Stimulated activated memory B cell treated with anti-CD40 and anti-IgM and Interleukin-4, amounts not matched to agents 10 μg/mL and 1 μg/mL and 100 μg/mL, for 72 hours (primary cell): ENCODE results near the gene FAR2.
"Not testable (repeated sequence)": the region's sequence is repeated elsewhere in the genome, so short reads cannot be mapped to it uniquely, and the experiment has no call there.

ENCODE experiments used
- ATAC-seq: fragments of 150-1000 bp; cut with Tn5 transposase; 2 replicates; pipeline ENCODE4 v1.10.0; 2021
- H3K27ac Mint-ChIP-seq: one replicate; pipeline ENCODE4 v1.8.0; 2022; ENCODE audit warnings: mild to moderate bottlenecking, mixed read lengths
- H3K27me3 Mint-ChIP-seq: one replicate; pipeline ENCODE4 v1.8.0; 2022; ENCODE audit warnings: mixed read lengths
- H3K36me3 Mint-ChIP-seq: one replicate; pipeline ENCODE4 v1.8.0; 2022; ENCODE audit warnings: mixed read lengths
- H3K4me1 Mint-ChIP-seq: one replicate; pipeline ENCODE4 v1.8.0; 2022; ENCODE audit warnings: mixed read lengths
- H3K4me3 Mint-ChIP-seq: one replicate; pipeline ENCODE4 v1.8.0; 2022; ENCODE audit warnings: mild to moderate bottlenecking, moderate library complexity, mixed read lengths
- H3K9me3 Mint-ChIP-seq: one replicate; pipeline ENCODE4 v1.8.0; 2022; ENCODE audit warnings: mixed read lengths

Gene FAR2

DNA sequence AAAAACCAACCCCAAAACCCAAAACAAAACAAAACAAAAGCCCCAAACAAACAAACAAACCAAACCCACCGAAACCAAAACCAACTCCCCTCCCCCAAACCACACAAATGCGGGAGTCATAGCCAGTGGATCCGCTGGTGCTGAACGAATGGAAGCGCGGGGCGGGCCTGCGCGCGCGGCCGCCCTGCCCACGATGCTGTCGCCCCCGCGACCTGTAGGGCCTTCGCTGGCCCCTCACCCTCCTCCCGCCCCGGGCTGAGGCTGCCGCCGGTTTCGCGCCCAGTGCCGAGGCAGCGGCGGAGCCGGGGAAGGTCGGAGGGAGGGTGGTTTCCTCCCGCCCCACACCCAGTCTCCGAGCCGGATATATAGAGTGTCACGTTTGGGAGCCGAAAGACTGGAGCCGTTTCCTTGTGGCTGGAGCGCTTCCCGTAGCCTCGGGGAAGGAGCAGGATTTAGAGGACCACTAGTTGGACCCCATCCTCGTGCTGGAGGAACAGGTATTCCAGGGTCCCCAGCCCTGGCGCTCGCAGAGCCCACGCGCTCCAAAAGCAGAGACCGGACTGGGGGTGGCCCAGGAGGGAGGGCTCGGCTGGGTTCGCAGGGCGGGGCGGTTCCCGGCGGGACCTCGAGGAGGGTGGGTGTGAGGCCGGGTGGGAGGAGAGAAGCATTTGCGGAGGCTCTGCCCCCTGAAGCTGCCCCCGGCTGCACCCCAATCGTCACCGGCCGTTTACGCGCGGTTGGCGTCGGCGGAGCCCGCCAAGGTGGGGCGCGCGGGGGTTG, at the start of gene FAR2:
TSS of gene FAR2 (plus strand) at position 368 of the 780 bp plus-strand sequence. CDS start 121,172 bp downstream, outside the sequence.
- peaks cover 16% of the 10 kb centered on the region for H3K4me1 Mint-ChIP-seq
- no peaks in the 10 kb centered on the region for H3K9me3 Mint-ChIP-seq
- peaks cover 43% of the 10 kb centered on the region for H3K27me3 Mint-ChIP-seq
- peak within 1 kb of the TSS; percentile 84 for H3K4me3 Mint-ChIP-seq
- H3K27ac Mint-ChIP-seq = no peak within 1 kb of the TSS
- ATAC-seq = peak; percentile 54
- H3K36me3 Mint-ChIP-seq = no peaks in the 10 kb centered on the region

DNA sequence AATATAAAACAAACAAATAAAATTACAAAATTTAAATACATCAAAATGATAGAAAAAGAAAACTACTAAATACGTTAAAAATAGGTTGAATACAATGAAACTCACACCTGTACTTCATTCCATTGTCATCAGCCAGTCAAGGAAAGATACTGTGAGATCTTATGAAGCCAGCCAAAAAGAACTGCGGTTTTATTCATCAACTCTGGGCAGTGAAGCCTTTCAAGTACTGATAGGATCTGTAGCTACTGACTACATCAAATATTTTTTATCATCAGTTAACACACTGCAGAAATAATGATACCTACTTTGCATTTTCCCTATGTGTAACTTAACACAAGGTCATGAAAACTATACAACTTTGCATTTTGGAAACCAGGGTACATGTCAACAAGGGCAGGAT, 46.3 kb upstream of the FAR2 start:
- Mint-ChIP-seq H3K27ac (no peak overlapping the region), H3K9me3 (peaks cover 8% of the 10 kb centered on the region), H3K4me3 (no peak overlapping the region), H3K27me3 (no peaks in the 10 kb centered on the region), H3K4me1 (peaks cover 12% of the 10 kb centered on the region), H3K36me3 (peaks cover 8% of the 10 kb centered on the region)
- no peak for ATAC-seq

GRCh38 chr12:29103539-29103974, 45.5 kb upstream of the FAR2 start:
- peak overlapping the region; percentile 54 for H3K27ac Mint-ChIP-seq
- no peaks in the 10 kb centered on the region for H3K27me3 Mint-ChIP-seq
- peak overlapping the region; percentile 32 for H3K4me3 Mint-ChIP-seq
- ATAC-seq = peak; percentile 84
- H3K9me3 Mint-ChIP-seq = peaks cover 6% of the 10 kb centered on the region
- H3K36me3 Mint-ChIP-seq = peaks cover 8% of the 10 kb centered on the region
- peaks cover 12% of the 10 kb centered on the region for H3K4me1 Mint-ChIP-seq

GRCh38 chr12:29104516-29104915, 44.6 kb upstream of the FAR2 start:
- Mint-ChIP-seq H3K27ac (peak overlapping the region; percentile 54), H3K27me3 (no peaks in the 10 kb centered on the region), H3K36me3 (peaks cover 4% of the 10 kb centered on the region), H3K9me3 (peaks cover 4% of the 10 kb centered on the region), H3K4me1 (peaks cover 12% of the 10 kb centered on the region), H3K4me3 (no peak overlapping the region)
- no peak for ATAC-seq

DNA sequence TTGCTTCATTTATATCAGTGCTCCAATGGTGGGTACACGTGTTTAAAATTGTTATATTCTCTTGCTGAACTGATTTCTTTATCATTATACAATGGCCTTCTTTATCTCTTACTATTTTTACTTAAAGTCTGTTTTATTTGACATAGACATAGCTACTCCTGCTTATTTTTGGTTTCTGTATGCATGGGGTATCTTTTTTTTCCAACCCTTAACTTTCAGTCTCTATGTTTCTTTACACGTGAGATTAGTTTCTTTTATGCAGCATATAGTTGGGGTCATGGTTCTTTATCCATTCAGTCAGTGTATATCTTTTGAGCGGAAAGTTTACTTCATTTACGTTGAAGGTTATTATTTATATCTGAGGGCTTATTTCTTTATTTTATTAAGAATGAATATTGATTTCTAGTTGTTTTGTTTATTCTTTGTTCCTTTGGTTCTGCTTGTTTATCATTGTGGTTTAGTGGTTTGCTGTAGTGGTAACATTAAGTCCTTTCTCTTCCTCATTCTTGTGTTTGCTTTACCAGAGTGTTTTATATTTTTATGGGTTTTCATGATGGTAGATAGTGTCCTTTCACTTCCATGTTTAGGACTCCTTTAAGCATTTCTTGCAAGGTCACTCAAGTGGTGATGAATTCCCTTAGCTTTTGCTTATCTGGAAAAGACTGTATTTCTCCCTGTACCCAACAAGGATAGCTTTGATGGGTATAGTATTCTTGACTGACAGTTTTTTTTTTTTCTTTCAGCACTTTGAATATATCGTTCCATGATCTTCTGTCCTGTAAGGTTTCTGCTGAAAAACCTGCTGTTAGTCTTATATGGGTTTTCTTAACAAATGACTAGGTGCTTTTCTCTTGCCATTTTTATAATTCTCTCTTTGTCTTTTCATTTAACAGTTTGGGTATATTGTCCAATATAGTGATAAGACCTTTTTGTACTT, 38.3 kb upstream of the FAR2 start:
- H3K4me3 Mint-ChIP-seq = no peak overlapping the region
- H3K27ac Mint-ChIP-seq = no peak overlapping the region
- H3K9me3 Mint-ChIP-seq = peaks cover 15% of the 10 kb centered on the region
- H3K36me3 Mint-ChIP-seq = no peaks in the 10 kb centered on the region
- no peaks in the 10 kb centered on the region for H3K4me1 Mint-ChIP-seq
- H3K27me3 Mint-ChIP-seq = peaks cover 17% of the 10 kb centered on the region
- ATAC-seq = no peak

DNA sequence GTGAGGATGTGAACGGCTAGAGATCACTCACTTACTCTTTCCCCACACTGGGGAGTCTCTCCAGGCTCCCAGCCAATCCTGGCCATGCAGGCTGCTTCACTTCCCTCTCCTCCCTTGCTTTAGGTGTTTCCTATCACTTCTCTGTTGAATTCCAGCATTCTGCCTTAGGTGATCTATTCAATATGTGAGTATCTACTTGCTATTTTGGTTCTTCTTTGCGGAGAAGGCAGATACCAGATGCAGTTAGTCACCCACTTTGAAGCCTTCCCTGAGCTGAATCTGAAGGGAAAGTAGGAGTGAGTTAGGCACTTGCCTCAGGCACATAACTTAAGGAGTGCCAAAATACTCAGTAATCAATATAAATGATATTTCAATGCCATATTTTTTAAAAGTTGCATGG, 36.0 kb upstream of the FAR2 start:
- Mint-ChIP-seq H3K27ac (no peak overlapping the region), H3K4me1 (no peaks in the 10 kb centered on the region), H3K36me3 (no peaks in the 10 kb centered on the region), H3K4me3 (no peak overlapping the region), H3K9me3 (peaks cover 15% of the 10 kb centered on the region), H3K27me3 (peaks cover 17% of the 10 kb centered on the region)
- ATAC-seq = no peak

- Mint-ChIP-seq H3K36me3 (no peaks in the 10 kb centered on the region), H3K27me3 (peaks cover 17% of the 10 kb centered on the region)
- no peak for ATAC-seq
Observed at GRCh38 chr12:29116414-29116813, 32.7 kb upstream of the FAR2 start.

GRCh38 chr12:29131539-29131938, 17.5 kb upstream of the FAR2 start:
- H3K4me3 Mint-ChIP-seq = no peak overlapping the region
- H3K9me3 Mint-ChIP-seq = no peaks in the 10 kb centered on the region
- ATAC-seq = no peak
- no peak overlapping the region for H3K27ac Mint-ChIP-seq
- H3K4me1 Mint-ChIP-seq = no peaks in the 10 kb centered on the region
- H3K36me3 Mint-ChIP-seq = no peaks in the 10 kb centered on the region
- H3K27me3 Mint-ChIP-seq = peaks cover 15% of the 10 kb centered on the region

More at GRCh38 chr12:29116414-29116813, 32.7 kb upstream of the FAR2 start:
- H3K27ac Mint-ChIP-seq = no peak overlapping the region
- no peaks in the 10 kb centered on the region for H3K4me1 Mint-ChIP-seq
- H3K9me3 Mint-ChIP-seq = peaks cover 3% of the 10 kb centered on the region
- no peak overlapping the region for H3K4me3 Mint-ChIP-seq

DNA sequence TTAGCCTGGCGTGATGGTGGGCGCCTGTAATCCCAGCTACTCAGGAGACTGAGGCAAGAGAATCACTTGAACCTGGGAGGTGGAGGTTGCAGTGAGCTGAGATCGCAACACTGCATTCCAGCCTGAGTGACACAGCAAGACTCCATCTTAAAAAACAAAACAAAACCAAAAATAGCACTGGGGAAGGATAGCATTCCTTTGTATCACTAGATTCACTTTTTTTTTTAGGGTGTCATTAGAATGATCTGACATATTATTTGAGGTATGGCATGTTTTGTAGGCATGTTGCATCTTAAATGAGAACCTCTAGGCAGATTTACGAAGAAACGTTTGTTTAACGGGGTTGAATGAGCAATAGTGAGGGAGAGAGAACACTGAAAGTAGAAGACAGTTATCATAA, 16.8 kb upstream of the FAR2 start:
- Mint-ChIP-seq H3K9me3 (no peaks in the 10 kb centered on the region), H3K27ac (no peak overlapping the region), H3K4me3 (no peak overlapping the region), H3K4me1 (no peaks in the 10 kb centered on the region), H3K27me3 (peaks cover 23% of the 10 kb centered on the region), H3K36me3 (no peaks in the 10 kb centered on the region)
- ATAC-seq = no peak

GRCh38 chr12:29133181-29133580, 15.9 kb upstream of the FAR2 start:
- Mint-ChIP-seq H3K4me1 (no peaks in the 10 kb centered on the region), H3K9me3 (no peaks in the 10 kb centered on the region), H3K27me3 (peaks cover 32% of the 10 kb centered on the region), H3K36me3 (no peaks in the 10 kb centered on the region), H3K27ac (no peak overlapping the region), H3K4me3 (no peak overlapping the region)
- ATAC-seq = no peak

DNA sequence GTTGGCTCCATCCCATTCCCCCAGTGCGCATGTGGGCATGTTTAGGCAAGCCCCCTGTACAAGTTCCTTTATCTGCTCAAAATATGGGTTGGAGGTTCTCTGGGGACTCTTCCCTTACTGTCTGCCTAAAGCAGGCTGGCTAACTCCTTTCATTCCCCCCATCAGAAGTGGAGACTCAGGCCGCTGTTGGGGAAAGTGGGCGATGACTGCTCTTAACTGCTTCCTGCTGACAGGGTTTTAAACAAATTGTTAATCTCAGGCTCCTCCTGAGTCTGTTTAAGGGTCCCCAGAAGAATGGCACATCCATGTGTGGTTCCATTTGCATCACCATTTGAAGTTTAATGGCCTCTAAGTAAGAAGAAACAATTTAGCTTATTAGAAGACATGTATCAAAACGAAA, 15.4 kb upstream of the FAR2 start:
- no peaks in the 10 kb centered on the region for H3K4me1 Mint-ChIP-seq
- ATAC-seq = no peak

DNA sequence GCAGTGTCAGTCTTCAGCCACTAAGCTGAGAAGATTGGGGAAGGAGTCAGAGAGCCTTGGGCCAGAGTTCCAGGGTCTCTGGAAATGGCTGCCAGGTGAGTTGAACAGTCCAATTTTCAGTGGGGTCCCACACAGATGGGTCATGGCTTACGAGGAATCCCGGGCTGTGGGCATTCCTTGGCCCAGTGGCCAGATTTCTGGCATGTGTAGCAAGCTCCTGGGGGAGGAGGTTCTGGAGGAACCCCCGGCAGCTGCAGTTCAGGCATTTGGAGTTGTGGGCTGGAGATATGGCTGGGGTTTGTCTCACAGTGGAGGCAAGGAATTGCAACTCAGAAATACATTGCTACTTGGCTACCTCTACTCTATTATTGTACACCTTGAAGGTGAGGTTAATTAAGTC, 10.8 kb upstream of the FAR2 start:
- not testable (repeated sequence) for H3K27ac Mint-ChIP-seq, H3K4me1 Mint-ChIP-seq, H3K36me3 Mint-ChIP-seq, ATAC-seq, H3K4me3 Mint-ChIP-seq
- H3K27me3 Mint-ChIP-seq = peaks cover 38% of the 10 kb centered on the region
- peaks cover 13% of the 10 kb centered on the region for H3K9me3 Mint-ChIP-seq

More for the DNA sequence above, 15.4 kb upstream of the FAR2 start:
- Mint-ChIP-seq H3K27ac (no peak overlapping the region), H3K27me3 (peaks cover 37% of the 10 kb centered on the region), H3K9me3 (no peaks in the 10 kb centered on the region), H3K36me3 (no peaks in the 10 kb centered on the region), H3K4me3 (no peak overlapping the region)

GRCh38 chr12:29138855-29139254, 10.2 kb upstream of the FAR2 start:
- peaks cover 38% of the 10 kb centered on the region for H3K27me3 Mint-ChIP-seq
- H3K9me3 Mint-ChIP-seq = peaks cover 14% of the 10 kb centered on the region
- H3K36me3 Mint-ChIP-seq, H3K27ac Mint-ChIP-seq, ATAC-seq, H3K4me3 Mint-ChIP-seq, H3K4me1 Mint-ChIP-seq: not testable (repeated sequence)

GRCh38 chr12:29145372-29146170, 3.5 kb upstream of the FAR2 start:
- H3K27me3 Mint-ChIP-seq = peaks cover 41% of the 10 kb centered on the region
- H3K27ac Mint-ChIP-seq = no peak overlapping the region
- H3K4me3 Mint-ChIP-seq = no peak overlapping the region
- ATAC-seq = no peak
- H3K36me3 Mint-ChIP-seq = no peaks in the 10 kb centered on the region
- peaks cover 16% of the 10 kb centered on the region for H3K4me1 Mint-ChIP-seq
- H3K9me3 Mint-ChIP-seq = peaks cover 2% of the 10 kb centered on the region

DNA sequence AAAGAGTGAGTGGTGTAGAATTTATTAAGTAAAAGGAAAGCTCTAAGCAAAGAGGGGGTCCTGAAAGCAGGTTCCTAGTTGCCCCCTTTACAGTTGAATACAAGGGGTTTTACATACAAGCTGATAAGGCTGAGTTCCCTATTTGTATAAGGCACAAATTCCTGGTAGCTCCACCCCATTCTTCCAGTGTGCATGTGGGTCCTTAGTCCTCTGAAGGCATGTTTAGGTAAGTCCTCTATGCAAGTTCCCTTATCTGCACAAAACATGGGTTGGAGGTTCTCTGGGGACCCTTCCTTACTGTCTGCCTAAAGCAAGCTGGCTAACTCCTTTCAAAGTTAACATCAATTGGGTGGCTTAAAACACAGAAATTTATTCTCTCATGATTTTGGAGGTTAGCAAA, 2.9 kb upstream of the FAR2 start:
- Mint-ChIP-seq H3K4me3 (no peak overlapping the region), H3K27ac (no peak overlapping the region), H3K36me3 (no peaks in the 10 kb centered on the region), H3K27me3 (peaks cover 43% of the 10 kb centered on the region), H3K4me1 (peaks cover 16% of the 10 kb centered on the region), H3K9me3 (peaks cover 2% of the 10 kb centered on the region)
- ATAC-seq = no peak
